ENCODE measurements around the gene RIOX2. TPM values are rescaled to one million over a fixed set of nuclear protein-coding genes. Genes with fewer than 3 reads are reported as not detected.

RIOX2 gene
- total RNA-seq, 2 donors from 2014 or later: 12.5 to 13.6 TPM

DNA sequence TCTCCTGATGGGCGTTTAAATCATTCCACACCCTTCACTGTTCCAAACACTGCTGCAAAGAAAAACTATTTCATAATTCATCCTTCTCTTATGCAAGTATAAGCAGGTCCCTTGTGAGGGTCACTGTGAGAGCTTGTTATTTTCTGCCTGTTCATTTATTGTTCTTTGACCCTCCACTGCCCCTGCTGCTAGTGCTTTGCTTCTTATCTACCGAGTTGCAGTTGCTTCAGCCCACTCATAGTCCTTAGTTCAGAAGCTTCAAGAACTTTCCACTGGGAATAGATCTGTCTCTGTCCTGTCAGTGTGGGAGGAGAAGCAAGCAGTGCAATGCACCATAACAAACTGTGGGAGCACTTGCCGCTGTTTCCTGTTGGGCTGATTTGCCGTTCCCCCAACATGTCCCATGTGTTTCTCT is 39.8 kb downstream of the RIOX2 start:
- H3K27ac ChIP-seq (ENCODE audit: low read depth, low read length): no peak overlapping the region
- no peak overlapping the region for H3K9ac ChIP-seq (ENCODE audit: extremely low read depth, low read length, poor library complexity, severe bottlenecking)
- Mint-ChIP-seq H3K36me3 (ENCODE audit: low read depth) (peaks cover 10% of the 10 kb centered on the region), H3K9me3 (no peaks in the 10 kb centered on the region), H3K4me1 (no peaks in the 10 kb centered on the region), H3K27me3 (ENCODE audit: insufficient read depth) (no peaks in the 10 kb centered on the region), H3K4me3 (no peak overlapping the region), H3K27ac (no peak overlapping the region)
- H3K4me3 ChIP-seq (ENCODE audit: low read length): no peak overlapping the region
- no peaks in the 10 kb centered on the region for H3K4me1 ChIP-seq (ENCODE audit: control insufficient read depth, insufficient read depth, low read length)
- 85 to 86% methylated on average over 3 to 4 of the region's 4 CpGs for WGBS, 2 experiments (ENCODE audit: insufficient coverage in 1 of 2, insufficient read length in 1 of 2)
- DNase-seq: no peak
- TF ChIP-seq, protein P1, sequence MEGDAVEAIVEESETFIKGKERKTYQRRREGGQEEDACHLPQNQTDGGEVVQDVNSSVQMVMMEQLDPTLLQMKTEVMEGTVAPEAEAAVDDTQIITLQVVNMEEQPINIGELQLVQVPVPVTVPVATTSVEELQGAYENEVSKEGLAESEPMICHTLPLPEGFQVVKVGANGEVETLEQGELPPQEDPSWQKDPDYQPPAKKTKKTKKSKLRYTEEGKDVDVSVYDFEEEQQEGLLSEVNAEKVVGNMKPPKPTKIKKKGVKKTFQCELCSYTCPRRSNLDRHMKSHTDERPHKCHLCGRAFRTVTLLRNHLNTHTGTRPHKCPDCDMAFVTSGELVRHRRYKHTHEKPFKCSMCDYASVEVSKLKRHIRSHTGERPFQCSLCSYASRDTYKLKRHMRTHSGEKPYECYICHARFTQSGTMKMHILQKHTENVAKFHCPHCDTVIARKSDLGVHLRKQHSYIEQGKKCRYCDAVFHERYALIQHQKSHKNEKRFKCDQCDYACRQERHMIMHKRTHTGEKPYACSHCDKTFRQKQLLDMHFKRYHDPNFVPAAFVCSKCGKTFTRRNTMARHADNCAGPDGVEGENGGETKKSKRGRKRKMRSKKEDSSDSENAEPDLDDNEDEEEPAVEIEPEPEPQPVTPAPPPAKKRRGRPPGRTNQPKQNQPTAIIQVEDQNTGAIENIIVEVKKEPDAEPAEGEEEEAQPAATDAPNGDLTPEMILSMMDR (conservative IDR thresholded peaks at IDR 0.05): no peak
- H3K27me3 ChIP-seq (ENCODE audit: control insufficient read depth, insufficient read depth, low read length, poor library complexity, severe bottlenecking): no peaks in the 10 kb centered on the region
- H3K36me3 ChIP-seq (ENCODE audit: control insufficient read depth, insufficient read depth, low read length): no peaks in the 10 kb centered on the region
- H3K9me3 ChIP-seq (ENCODE audit: control insufficient read depth, low read length): no peaks in the 10 kb centered on the region

DNA sequence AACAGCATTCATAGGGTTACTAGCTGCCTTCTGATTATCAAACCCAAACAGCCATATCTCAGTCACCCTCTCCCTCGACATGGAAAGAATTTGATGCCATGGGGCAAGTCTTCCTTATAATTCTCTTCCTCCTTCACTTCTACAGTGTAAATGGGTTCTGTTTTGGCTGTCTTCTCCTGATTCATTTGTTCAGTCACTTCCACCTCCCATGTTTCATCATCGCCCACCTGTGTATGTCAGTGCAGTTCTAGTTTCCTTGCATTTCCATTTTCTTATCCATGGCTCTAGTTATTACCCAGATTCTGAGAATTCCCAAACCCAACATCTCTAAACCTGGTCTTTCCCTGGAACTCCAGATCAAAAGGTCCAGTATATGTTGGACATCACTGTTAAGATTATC is 41.0 kb downstream of the RIOX2 start:
- H3K9ac ChIP-seq (ENCODE audit: extremely low read depth, low read length, poor library complexity, severe bottlenecking): no peak overlapping the region
- Mint-ChIP-seq H3K9me3 (no peaks in the 10 kb centered on the region), H3K27ac (no peak overlapping the region), H3K36me3 (ENCODE audit: low read depth) (peaks cover 15% of the 10 kb centered on the region), H3K27me3 (ENCODE audit: insufficient read depth) (no peaks in the 10 kb centered on the region), H3K4me1 (no peaks in the 10 kb centered on the region), H3K4me3 (no peak overlapping the region)
- TF ChIP-seq, protein P1 (conservative IDR thresholded peaks at IDR 0.05): no peak
- no peak for DNase-seq
- H3K36me3 ChIP-seq (ENCODE audit: control insufficient read depth, insufficient read depth, low read length): no peaks in the 10 kb centered on the region
- H3K4me1 ChIP-seq (ENCODE audit: control insufficient read depth, insufficient read depth, low read length): no peaks in the 10 kb centered on the region
- no peak overlapping the region for H3K4me3 ChIP-seq (ENCODE audit: low read length)
- H3K9me3 ChIP-seq (ENCODE audit: control insufficient read depth, low read length): no peaks in the 10 kb centered on the region
- H3K27me3 ChIP-seq (ENCODE audit: control insufficient read depth, insufficient read depth, low read length, poor library complexity, severe bottlenecking): no peaks in the 10 kb centered on the region
- WGBS, 2 experiments (ENCODE audit: insufficient coverage in 1 of 2, insufficient read length in 1 of 2): 48 to 50% methylated on average over 2 of the region's 2 CpGs
- H3K27ac ChIP-seq (ENCODE audit: low read depth, low read length): no peak overlapping the region

DNA sequence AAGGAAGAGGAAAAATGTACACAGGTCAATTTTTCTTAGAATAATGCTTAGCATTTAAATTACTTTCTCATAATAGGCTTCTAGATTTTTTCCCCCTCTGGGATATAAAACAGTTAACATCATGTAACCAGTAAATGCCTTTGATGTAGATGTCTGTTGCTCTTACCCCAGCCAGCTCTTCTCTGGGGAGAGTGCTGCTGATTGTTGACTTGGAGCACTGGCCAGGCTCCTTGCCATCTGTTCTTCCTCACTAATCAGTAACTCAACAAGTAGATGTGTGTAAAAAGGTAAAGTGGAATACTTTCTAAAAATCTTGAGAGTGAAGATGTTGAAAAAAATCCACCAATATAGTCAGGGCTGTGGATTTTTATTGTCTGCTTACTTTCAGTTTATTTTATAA is 42.2 kb downstream of the RIOX2 start:
- Mint-ChIP-seq H3K27ac (no peak overlapping the region), H3K4me3 (no peak overlapping the region), H3K36me3 (ENCODE audit: low read depth) (peaks cover 18% of the 10 kb centered on the region), H3K27me3 (ENCODE audit: insufficient read depth) (no peaks in the 10 kb centered on the region), H3K4me1 (no peaks in the 10 kb centered on the region), H3K9me3 (no peaks in the 10 kb centered on the region)
- no peak overlapping the region for H3K9ac ChIP-seq (ENCODE audit: extremely low read depth, low read length, poor library complexity, severe bottlenecking)
- no peaks in the 10 kb centered on the region for H3K36me3 ChIP-seq (ENCODE audit: control insufficient read depth, insufficient read depth, low read length)
- no peak for DNase-seq
- TF ChIP-seq, protein P1 (conservative IDR thresholded peaks at IDR 0.05): no peak
- no peaks in the 10 kb centered on the region for H3K9me3 ChIP-seq (ENCODE audit: control insufficient read depth, low read length)
- H3K27ac ChIP-seq (ENCODE audit: low read depth, low read length): no peak overlapping the region
- H3K27me3 ChIP-seq (ENCODE audit: control insufficient read depth, insufficient read depth, low read length, poor library complexity, severe bottlenecking): no peaks in the 10 kb centered on the region
- no peak overlapping the region for H3K4me3 ChIP-seq (ENCODE audit: low read length)
- H3K4me1 ChIP-seq (ENCODE audit: control insufficient read depth, insufficient read depth, low read length): no peaks in the 10 kb centered on the region

All from endodermal cell (in vitro differentiated cells).